HepG2 (cell line): ENCODE results near the gene FLAD1. TPM values are rescaled to one million over a fixed set of nuclear protein-coding genes. Genes with fewer than 3 reads are reported as not detected.

Source experiments
- ATAC-seq: fragments of 200-7000 bp; cut with Tn5 transposase; 3 replicates; pipeline ENCODE4 v1.9.1; 2020; ENCODE audit warnings: mild to moderate bottlenecking, moderate library complexity
- BruUV-seq: library from RNA; stranded (reverse); fragments of 400-500 nt; replicated peaks from 2 replicates; lab custom pipeline; 2021; lab: Mats Ljungman, UMichigan
- CTCF ChIA-PET: fragments of 300-600 bp; formaldehyde crosslinking; extraction: SDS; loops from one replicate; lab custom pipeline; 2021; ENCODE audit warnings: low total read pairs, inconsistent platforms, low intra/inter-chr PET ratio; lab: Yijun Ruan, JAX
- POLR2A ChIA-PET: fragments of 350-600 bp; sonication (Branson Sonifier 250); formaldehyde crosslinking; loops from one replicate; lab custom pipeline; 2020; ENCODE audit warnings: antibody characterized with exemption, inconsistent platforms; lab: Yijun Ruan, JAX
- DNase-seq: peaks from one replicate; pipeline ENCODE4 v3.0.0-alpha.2; 2015; ENCODE audit warnings: low spot score
- FAIRE-seq: peaks from 3 replicates; lab custom pipeline; 2011; peaks lifted over from hg19 to GRCh38; lab: Jason Lieb, UNC
- H2AFZ ChIP-seq: one replicate; pipeline ENCODE4 v1.6.1; 2011; ENCODE audit warnings: low read length, inconsistent platforms
- H3K27ac ChIP-seq: fragments of 300-600 bp; 3 replicates; pipeline ENCODE4 v1.8.0; 2011; ENCODE audit warnings: mixed run types, mild to moderate bottlenecking, mixed read lengths, low read length, inconsistent platforms; ENCODE audit not compliant: insufficient read depth; ENCODE audit errors: extremely low read length
- H3K27me3 ChIP-seq, 2 experiments: fragments of 200-600 bp in 1 of 2; 2 replicates in 1 of 2; 3 replicates in 1 of 2; pipeline versions ENCODE4 v1.6.0 to v1.8.0; 2011; ENCODE audit warnings: low read length in 2 of 2, mild to moderate bottlenecking in 2 of 2, moderate library complexity in 2 of 2, inconsistent platforms in 1 of 2; ENCODE audit not compliant: insufficient read depth in 2 of 2, control insufficient read depth in 1 of 2
- H3K36me3 ChIP-seq, 2 experiments: fragments of 200-600 bp in 1 of 2; replicated peaks in 1 of 2; 2 replicates in 1 of 2; 3 replicates in 1 of 2; pipeline versions ENCODE4 v1.5.1 to v1.8.0; 2011; ENCODE audit warnings: low read length in 2 of 2, inconsistent platforms in 1 of 2; ENCODE audit not compliant: insufficient read depth in 2 of 2, control insufficient read depth in 1 of 2
- H3K4me1 ChIP-seq: 2 replicates; pipeline ENCODE4 v1.5.1; 2012; ENCODE audit warnings: low read length, inconsistent platforms; ENCODE audit not compliant: insufficient read depth
- H3K4me2 ChIP-seq: 2 replicates; pipeline ENCODE4 v1.6.0; 2011; ENCODE audit warnings: low read depth, low read length, inconsistent platforms
- H3K4me3 ChIP-seq, 3 experiments: fragments of 200-600 bp in 1 of 3; sonication (generic), shearing (Covaris generic) in 1 of 3; replicated peaks in 1 of 3; 2 replicates each; pipeline ENCODE4 v1.5.1; 2011 to 2016; ENCODE audit warnings: low read length in 3 of 3, inconsistent platforms in 2 of 3, low read depth in 2 of 3, mild to moderate bottlenecking in 2 of 3, control low read depth in 1 of 3, mixed read lengths in 1 of 3; ENCODE audit not compliant: insufficient read depth in 1 of 3
- H3K79me2 ChIP-seq: one replicate; pipeline ENCODE4 v1.6.1; 2011; ENCODE audit warnings: low read length, inconsistent platforms; ENCODE audit not compliant: insufficient read depth
- H3K9ac ChIP-seq: 2 replicates; pipeline ENCODE4 v1.6.0; 2011; ENCODE audit warnings: mild to moderate bottlenecking, low read depth, low read length, inconsistent platforms; ENCODE audit not compliant: insufficient read depth
- H3K9me3 ChIP-seq: 2 replicates; pipeline ENCODE4 v1.5.1; 2012; ENCODE audit warnings: mild to moderate bottlenecking, low read length
- H4K20me1 ChIP-seq: 2 replicates; pipeline ENCODE4 v1.6.0; 2011; ENCODE audit warnings: inconsistent platforms, mild to moderate bottlenecking, low read length, moderate library complexity; ENCODE audit not compliant: insufficient read depth
- ARNT ChIP-seq: fragments of 450-650 bp; IDR thresholded peaks from 2 replicates; pipeline ENCODE4 v1.6.1; 2017
- BRCA1 ChIP-seq: sonication (generic); formaldehyde crosslinking; IDR thresholded peaks from 2 replicates; pipeline ENCODE4 v1.4.0; 2020; ENCODE audit warnings: missing genetic modification reagents
- DMAP1 ChIP-seq: IDR thresholded peaks from 2 replicates; pipeline ENCODE4 v1.6.1; 2016
- MATR3 ChIP-seq: sonication (generic); formaldehyde crosslinking; IDR thresholded peaks from 2 replicates; pipeline ENCODE4 v1.4.0; 2020; ENCODE audit warnings: missing genetic modification reagents
- MEIS1 ChIP-seq: sonication (generic); formaldehyde crosslinking; IDR thresholded peaks from 2 replicates; pipeline ENCODE4 v1.9.0; 2021; ENCODE audit warnings: mild to moderate bottlenecking, missing genetic modification reagents, moderate library complexity, borderline replicate concordance
- MTF1 ChIP-seq: sonication (generic); formaldehyde crosslinking; IDR thresholded peaks from 2 replicates; pipeline ENCODE4 v1.5.0; 2020; ENCODE audit warnings: missing genetic modification reagents
- POLR2AphosphoS5 ChIP-seq: IDR thresholded peaks from 2 replicates; pipeline ENCODE4 v1.6.1; 2012; ENCODE audit warnings: low read depth, low read length
- RFXANK ChIP-seq: IDR thresholded peaks from 2 replicates; pipeline ENCODE4 v1.6.1; 2016
- TARDBP ChIP-seq: sonication (generic); formaldehyde crosslinking; IDR thresholded peaks from 2 replicates; pipeline ENCODE4 v1.8.0; 2022; ENCODE audit warnings: mild to moderate bottlenecking, missing genetic modification reagents
- ZFAT ChIP-seq: sonication (generic); formaldehyde crosslinking; conservative IDR thresholded peaks from 2 replicates; pipeline ENCODE4 v1.8.1; 2023; ENCODE audit warnings: missing genetic modification reagents, inconsistent platforms
- ZNF552 ChIP-seq: sonication (generic); formaldehyde crosslinking; IDR thresholded peaks from 2 replicates; pipeline ENCODE4 v1.9.0; 2022; ENCODE audit warnings: missing genetic modification reagents, mild to moderate bottlenecking, borderline replicate concordance
- ZNF558 ChIP-seq: sonication (generic); formaldehyde crosslinking; IDR thresholded peaks from 2 replicates; pipeline ENCODE4 v1.9.0; 2022; ENCODE audit warnings: mild to moderate bottlenecking, missing genetic modification reagents, borderline replicate concordance
- ZNF598 ChIP-seq: sonication (generic); formaldehyde crosslinking; IDR thresholded peaks from 2 replicates; pipeline ENCODE4 v1.5.1; 2020; ENCODE audit warnings: mild to moderate bottlenecking, missing genetic modification reagents, borderline replicate concordance
- WGBS: methylation state at CpG from one replicate; pipeline ENCODE4 v1.1.6; 2017; ENCODE audit warnings: low lambda C conversion rate; 5-methylcytosine and 5-hydroxymethylcytosine counted together
- in situ Hi-C: cut with HindIII; loops from 2 replicates; pipeline ENCODE4 v1.10.0; 2017; ENCODE audit warnings: low pct_unique_long_range_greater_than_20kb; ENCODE audit not compliant: extremely low pct_ligation_motif_present
- intact Hi-C: fragments of 100-400 bp; cut with micrococcal nuclease; formaldehyde crosslinking; loops from one replicate; pipeline ENCODE4 v1.10.0; 2022; ENCODE audit not compliant: unreplicated experiment
- polyA plus RNA-seq, 8 experiments: library from polyadenylated mRNA; depleted of rRNA in 3 of 8; stranded (reverse) in 7 of 8; unstranded in 1 of 8; fragments of >200 nt; fragmentation: Illumina TruSeq in 4 of 8; extraction: Trizol in 4 of 8; gene quantifications; 2 replicates each; pipeline versions ENCODE4 v1.2.1 to v1.2.3, GENCODE V29; 2011 to 2016; ENCODE audit warnings: low read depth in 4 of 8, missing spikeins in 1 of 8, mixed read lengths in 1 of 8; ENCODE audit not compliant: insufficient read depth in 1 of 8
- total RNA-seq, 5 experiments: library from RNA; depleted of rRNA; stranded (reverse); fragments of >200 nt; fragmentation: Illumina TruSeq; extraction: Trizol; gene quantifications; 2 replicates each; pipeline ENCODE4 v1.2.3, GENCODE V29; 2016; ENCODE audit warnings: low read depth in 1 of 5
- TF ChIP-seq, protein P1 (sequence below): sonication (generic); formaldehyde crosslinking; IDR thresholded peaks from 2 replicates; pipeline ENCODE4 v1.9.0; 2021; ENCODE audit warnings: missing genetic modification reagents, borderline replicate concordance
- TF ChIP-seq, protein P2 (sequence below): IDR thresholded peaks from 2 replicates; pipeline ENCODE4 v1.6.1; 2016; ENCODE audit warnings: missing biosample characterization, missing genetic modification reagents, low read depth
- TF ChIP-seq, protein P3 (sequence below): sonication (generic); formaldehyde crosslinking; IDR thresholded peaks from 2 replicates; pipeline ENCODE4 v1.4.0; 2020; ENCODE audit warnings: mild to moderate bottlenecking, missing genetic modification reagents

FLAD1 gene
- total and polyA plus RNA-seq, 2 of the 13 experiments (the other 11 are each of a cell fraction or from before 2014, with no cell fraction given), result 25.9 to 32.8 TPM

DNA sequence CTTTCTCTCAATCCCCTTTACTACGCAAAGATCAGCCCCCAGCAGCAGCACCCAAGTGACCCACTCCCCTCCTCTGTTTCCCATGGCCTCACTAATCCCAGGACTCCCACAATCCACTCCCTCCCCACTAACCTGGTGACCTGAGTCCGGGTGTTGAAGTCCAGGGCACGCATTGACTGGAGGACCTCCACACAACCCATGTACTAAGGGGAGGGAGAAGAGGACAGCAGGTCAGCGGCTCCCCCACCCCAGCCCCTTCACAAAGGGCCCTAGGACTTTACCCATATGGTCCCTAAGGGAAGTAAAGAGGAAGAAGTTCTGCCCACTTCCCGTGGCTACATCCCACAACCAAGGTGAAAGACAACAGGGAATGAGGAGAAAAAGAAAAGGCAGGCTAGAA lies 13.9 kb upstream of the FLAD1 start:
- 58% methylated on average over 5 of the region's 5 CpGs for WGBS
- FAIRE-seq, result no peak
- BruUV-seq, result no TSS peak
- TF ChIP-seq, protein P1, sequence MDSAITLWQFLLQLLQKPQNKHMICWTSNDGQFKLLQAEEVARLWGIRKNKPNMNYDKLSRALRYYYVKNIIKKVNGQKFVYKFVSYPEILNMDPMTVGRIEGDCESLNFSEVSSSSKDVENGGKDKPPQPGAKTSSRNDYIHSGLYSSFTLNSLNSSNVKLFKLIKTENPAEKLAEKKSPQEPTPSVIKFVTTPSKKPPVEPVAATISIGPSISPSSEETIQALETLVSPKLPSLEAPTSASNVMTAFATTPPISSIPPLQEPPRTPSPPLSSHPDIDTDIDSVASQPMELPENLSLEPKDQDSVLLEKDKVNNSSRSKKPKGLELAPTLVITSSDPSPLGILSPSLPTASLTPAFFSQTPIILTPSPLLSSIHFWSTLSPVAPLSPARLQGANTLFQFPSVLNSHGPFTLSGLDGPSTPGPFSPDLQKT (CRISPR knock-in tag), result no peak
- no peak for TF ChIP-seq MEIS1
- TF ChIP-seq TARDBP (CRISPR knock-in tag), result no peak
- no peak for TF ChIP-seq POLR2AphosphoS5
- no peak for TF ChIP-seq ZNF558 (CRISPR knock-in tag)
- TF ChIP-seq, protein P2, sequence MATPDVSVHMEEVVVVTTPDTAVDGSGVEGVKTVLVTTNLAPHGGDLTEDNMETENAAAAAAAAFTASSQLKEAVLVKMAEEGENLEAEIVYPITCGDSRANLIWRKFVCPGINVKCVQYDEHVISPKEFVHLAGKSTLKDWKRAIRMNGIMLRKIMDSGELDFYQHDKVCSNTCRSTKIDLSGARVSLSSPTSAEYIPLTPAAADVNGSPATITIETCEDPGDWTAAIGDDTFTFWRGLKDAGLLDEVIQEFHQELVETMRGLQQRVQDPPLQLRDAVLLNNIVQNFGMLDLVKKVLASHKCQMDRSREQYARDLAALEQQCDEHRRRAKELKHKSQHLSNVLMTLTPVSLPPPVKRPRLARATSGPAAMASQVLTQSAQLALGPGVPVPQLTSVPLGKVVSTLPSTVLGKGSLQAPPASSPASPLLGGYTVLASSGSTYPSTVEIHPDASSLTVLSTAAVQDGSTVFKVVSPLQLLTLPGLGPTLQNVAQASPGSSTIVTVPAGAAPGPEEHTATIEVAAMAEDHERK (CRISPR knock-in tag), result no peak
- TF ChIP-seq BRCA1 (CRISPR knock-in tag), result no peak
- TF ChIP-seq, protein P3, sequence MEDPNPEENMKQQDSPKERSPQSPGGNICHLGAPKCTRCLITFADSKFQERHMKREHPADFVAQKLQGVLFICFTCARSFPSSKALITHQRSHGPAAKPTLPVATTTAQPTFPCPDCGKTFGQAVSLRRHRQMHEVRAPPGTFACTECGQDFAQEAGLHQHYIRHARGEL (CRISPR knock-in tag), result no peak
- no peak for TF ChIP-seq ZFAT (CRISPR knock-in tag)
- no peak for TF ChIP-seq DMAP1 (CRISPR knock-in tag)
- no peak for TF ChIP-seq ZNF552
- TF ChIP-seq ARNT, result no peak
- no peak for TF ChIP-seq MATR3 (CRISPR knock-in tag)
- no peak for TF ChIP-seq ZNF598 (CRISPR knock-in tag)
- no peak for TF ChIP-seq RFXANK (CRISPR knock-in tag)
- TF ChIP-seq MTF1 (CRISPR knock-in tag), result no peak
- no peak for ATAC-seq
- CTCF ChIA-PET, result no interaction called here
- DNase-seq, result no peak
- H3K27ac ChIP-seq, result peak overlapping the region; percentile 38
- POLR2A ChIA-PET, result interaction anchor here (2.1 to 5.6 kb wide), 2 partner anchors 15 to 48 kb away, joined by 9 to 78 read pairs; partner anchors contain the start of gene FLAD1
- no peaks in the 10 kb centered on the region for H3K27me3 ChIP-seq
- peaks cover 72% of the 10 kb centered on the region for H3K4me1 ChIP-seq
- H3K79me2 ChIP-seq, result peaks cover 41% of the 10 kb centered on the region
- in situ Hi-C loops, result no loop called here
- H3K4me2 ChIP-seq, result peak overlapping the region; percentile 100
- H3K9me3 ChIP-seq, result no peaks in the 10 kb centered on the region
- H4K20me1 ChIP-seq, result no peaks in the 10 kb centered on the region
- peak overlapping the region; percentile 63; the same call in 1 of the 2 replicates for H3K9ac ChIP-seq
- H3K4me3 ChIP-seq, result peak overlapping the region; percentile 51 to 75 (median 59)
- H3K36me3 ChIP-seq, result peaks cover 21 to 45% of the 10 kb centered on the region in 2 experiments; a peak in 4 of 5 replicates
- no peak overlapping the region for H2AFZ ChIP-seq
- intact Hi-C loops, result no loop called here
